Cardiac ventricle fibroblast (primary cell): ENCODE results near the gene ANKRD55. TPM values are rescaled to one million over a fixed set of nuclear protein-coding genes. Genes with fewer than 3 reads are reported as not detected.

Source experiments
- total RNA-seq: library from RNA; depleted of rRNA; stranded (reverse); fragments of >200 nt; gene quantifications from 2 replicates; pipeline ENCODE4 v1.2.3, GENCODE V29; 2015

Gene ANKRD55
- 0.15 TPM in 1 of 2 replicates, not detected in the other for total RNA-seq

GRCh38 chr5:56233230-56233629, at the start of gene ANKRD55:
TSS of gene ANKRD55 (minus strand) at chr5:56233330. CDS start at chr5:56232913, 417 bp downstream.

Other genes starting within 250 kb of the ANKRD55 start
- 945 and 962 TPM in 2 replicates for gene IL6ST, start 238.4 kb downstream of the ANKRD55 start, total RNA-seq